ENCODE measurements around the gene EZR.

GRCh38 chr6:158787395-158787794, 31.8 kb downstream of the EZR start:
- TF ChIP-seq SMAD1 (IDR thresholded peaks at IDR 0.05; ENCODE audit: low read depth, low read length, partially characterized antibody) (no peak), GABPA (tag; conservative IDR thresholded peaks at IDR 0.05; ENCODE audit: low read depth) (no peak), NKRF (IDR thresholded peaks at IDR 0.05; ENCODE audit: borderline replicate concordance) (no peak), CTCF (IDR thresholded peaks at IDR 0.05 in 2 of 3, conservative IDR thresholded peaks at IDR 0.05 in 1 of 3; ENCODE audit: insufficient read depth in 2 of 3, low read depth in 1 of 3, low read length in 3 of 3) (no peak), REST (IDR thresholded peaks at IDR 0.05; ENCODE audit: borderline replicate concordance) (no peak), REST (CRISPR knock-in tag; IDR thresholded peaks at IDR 0.05; ENCODE audit: low read depth) (no peak), POLR2A (conservative IDR thresholded peaks at IDR 0.05) (no peak), PREB (CRISPR knock-in tag; IDR thresholded peaks at IDR 0.05) (no peak), E2F5 (CRISPR knock-in tag; IDR thresholded peaks at IDR 0.05) (no peak), RBM22 (IDR thresholded peaks at IDR 0.05; ENCODE audit: low read depth, low read length, poor library complexity, severe bottlenecking) (no peak)
